ENCODE data around the gene WWC2.
A peak's percentile ranks its signal among the peaks of the same experiment; 100 is the strongest.

The WWC2 gene

DNA sequence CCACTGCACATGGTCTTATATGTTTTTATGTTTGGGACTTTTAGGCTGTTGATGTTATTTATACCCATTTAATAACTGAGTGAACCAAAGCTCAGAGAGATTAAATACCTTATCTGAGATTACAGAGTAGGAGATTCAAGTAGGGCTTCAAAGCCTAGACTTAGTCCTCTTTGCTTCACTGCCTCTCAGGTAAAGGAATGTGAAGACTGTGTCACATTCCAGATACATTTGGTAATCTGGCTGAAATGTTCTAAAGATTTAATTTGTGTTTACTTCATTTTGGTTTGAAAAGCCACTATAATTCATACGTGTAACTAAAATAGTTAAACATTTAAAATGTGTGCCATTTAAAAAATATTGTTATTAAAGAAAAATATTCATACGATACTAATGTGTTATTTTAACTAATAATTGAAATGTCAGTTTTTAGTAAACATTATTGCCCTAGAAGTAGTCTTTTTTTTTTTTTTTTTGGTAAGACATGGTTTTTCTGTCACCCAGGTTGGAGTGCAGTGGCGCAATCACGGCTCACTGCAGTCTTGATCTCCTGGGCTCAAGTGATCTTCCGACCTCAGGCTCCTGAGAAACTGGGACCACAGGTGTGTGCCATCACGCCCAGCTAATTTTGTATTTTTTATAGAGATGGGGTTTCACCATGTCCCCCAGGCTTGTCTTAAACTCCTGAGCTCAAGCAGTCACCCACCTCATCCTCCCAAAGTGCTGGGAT, 54.3 kb downstream of the WWC2 start (continued):
- TF ChIP-seq ZBTB49 (tag by site-specific recombination; IDR thresholded peaks at IDR 0.05; ENCODE audit: low read depth) (no peak), ZNF354C (tag by site-specific recombination; IDR thresholded peaks at IDR 0.05; ENCODE audit: borderline replicate concordance, low read depth) (no peak), ZNF768 (tag by site-specific recombination; IDR thresholded peaks at IDR 0.05) (no peak), SCRT2 (tag by site-specific recombination; IDR thresholded peaks at IDR 0.05) (no peak), ZNF266 (tag by site-specific recombination; IDR thresholded peaks at IDR 0.05; ENCODE audit: low read depth) (no peak), ZNF660 (tag by site-specific recombination; IDR thresholded peaks at IDR 0.05) (no peak), ZNF132 (tag by site-specific recombination; IDR thresholded peaks at IDR 0.05; ENCODE audit: borderline replicate concordance) (no peak)

- CTCF ChIA-PET = no interaction called here
- H3K27ac ChIP-seq (ENCODE audit: extremely low read depth, low read depth, low read length) = no peak overlapping the region
These were observed 55.8 kb downstream of the WWC2 start for GRCh38 chr4:183154701-183155391.

More at GRCh38 chr4:183154701-183155391, 55.8 kb downstream of the WWC2 start:
- Histone ChIP-seq H3K9me3 (ENCODE audit: control insufficient read depth, insufficient read depth, low read depth, low read length) (no peaks in the 10 kb centered on the region), H3K36me3 (ENCODE audit: control insufficient read depth in 2 of 2, insufficient read depth in 1 of 2, low read length in 2 of 2) (no peaks in the 10 kb centered on the region), H3K4me3 (ENCODE audit: low read depth, low read length) (no peak overlapping the region), H3K4me1 (ENCODE audit: control insufficient read depth, insufficient read depth, low read length) (0 out of 2 replicates have a peak, but pooled peaks cover 2% of the 10 kb centered on the region)
- POLR2A ChIA-PET = no interaction called here
- TF ChIP-seq ZNF596 (tag by site-specific recombination; IDR thresholded peaks at IDR 0.05) = peak; percentile 86
- TF ChIP-seq ZNF10 (tag by site-specific recombination; IDR thresholded peaks at IDR 0.05) = no peak
- no peak for TF ChIP-seq ZNF114 (tag by site-specific recombination; IDR thresholded peaks at IDR 0.05)
- TF ChIP-seq ATF2 (tag by site-specific recombination; IDR thresholded peaks at IDR 0.05; ENCODE audit: low read depth) = peak; percentile 75
- no peak for TF ChIP-seq BCL6B (tag by site-specific recombination; IDR thresholded peaks at IDR 0.05)
- no peak for TF ChIP-seq ZNF544 (tag by site-specific recombination; IDR thresholded peaks at IDR 0.05)
- no peak for TF ChIP-seq BCL11B (tag by site-specific recombination; IDR thresholded peaks at IDR 0.05; ENCODE audit: low read depth)
- TF ChIP-seq ZBTB1 (tag by site-specific recombination; IDR thresholded peaks at IDR 0.05) = no peak
- TF ChIP-seq ZNF792 (tag by site-specific recombination; IDR thresholded peaks at IDR 0.05) = no peak
- no peak for TF ChIP-seq ZNF174 (tag by site-specific recombination; IDR thresholded peaks at IDR 0.05)
- TF ChIP-seq, protein P1, sequence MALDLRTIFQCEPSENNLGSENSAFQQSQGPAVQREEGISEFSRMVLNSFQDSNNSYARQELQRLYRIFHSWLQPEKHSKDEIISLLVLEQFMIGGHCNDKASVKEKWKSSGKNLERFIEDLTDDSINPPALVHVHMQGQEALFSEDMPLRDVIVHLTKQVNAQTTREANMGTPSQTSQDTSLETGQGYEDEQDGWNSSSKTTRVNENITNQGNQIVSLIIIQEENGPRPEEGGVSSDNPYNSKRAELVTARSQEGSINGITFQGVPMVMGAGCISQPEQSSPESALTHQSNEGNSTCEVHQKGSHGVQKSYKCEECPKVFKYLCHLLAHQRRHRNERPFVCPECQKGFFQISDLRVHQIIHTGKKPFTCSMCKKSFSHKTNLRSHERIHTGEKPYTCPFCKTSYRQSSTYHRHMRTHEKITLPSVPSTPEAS (tag by site-specific recombination; IDR thresholded peaks at IDR 0.05) = no peak
